ENCODE results near the gene SLC9A9. TPM values are rescaled to one million over a fixed set of nuclear protein-coding genes. Genes with fewer than 3 reads are reported as not detected.

Gene SLC9A9
- total and polyA plus RNA-seq, 8 donors: 0.58 to 29.7 (median 14.0) TPM

DNA sequence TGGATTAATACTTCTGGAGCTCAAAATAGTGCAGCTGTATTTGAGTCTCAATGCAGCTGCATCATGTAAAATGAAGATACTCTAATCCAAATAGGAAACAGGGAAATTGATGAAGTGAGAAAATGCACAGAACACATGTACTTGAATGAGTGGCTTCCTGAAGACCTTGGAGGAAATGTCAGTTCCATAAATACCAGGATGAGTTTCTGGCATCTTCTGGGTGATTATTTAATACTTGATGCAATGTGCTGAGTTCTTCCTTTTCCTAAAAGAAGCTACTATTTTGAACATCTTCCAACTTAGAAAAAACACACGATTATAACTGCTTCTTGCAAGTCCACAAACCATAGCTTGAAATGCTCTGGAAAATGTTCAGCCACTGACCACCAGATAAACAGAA lies 162.8 kb downstream of the SLC9A9 start:
- intact Hi-C loops (cut with DNase I; ENCODE audit: low total_unique reads): no loop called here
- H3K36me3 ChIP-seq: no peaks in the 10 kb centered on the region
- no peaks in the 10 kb centered on the region for H3K4me1 ChIP-seq
- DNase-seq: peak in 1 of 2 donors; percentile 13
- H3K4me3 ChIP-seq: no peak overlapping the region
- 43 to 60% (median 54%) methylated on average over 1 of the region's 1 CpG for WGBS, 5 donors
- H3K27ac ChIP-seq: no peak overlapping the region
- TF ChIP-seq POLR2AphosphoS5 (IDR thresholded peaks at IDR 0.05) (no peak), EP300 (IDR thresholded peaks at IDR 0.05) (no peak), POLR2A (IDR thresholded peaks at IDR 0.05) (no peak)
- TF ChIP-seq, protein P1, sequence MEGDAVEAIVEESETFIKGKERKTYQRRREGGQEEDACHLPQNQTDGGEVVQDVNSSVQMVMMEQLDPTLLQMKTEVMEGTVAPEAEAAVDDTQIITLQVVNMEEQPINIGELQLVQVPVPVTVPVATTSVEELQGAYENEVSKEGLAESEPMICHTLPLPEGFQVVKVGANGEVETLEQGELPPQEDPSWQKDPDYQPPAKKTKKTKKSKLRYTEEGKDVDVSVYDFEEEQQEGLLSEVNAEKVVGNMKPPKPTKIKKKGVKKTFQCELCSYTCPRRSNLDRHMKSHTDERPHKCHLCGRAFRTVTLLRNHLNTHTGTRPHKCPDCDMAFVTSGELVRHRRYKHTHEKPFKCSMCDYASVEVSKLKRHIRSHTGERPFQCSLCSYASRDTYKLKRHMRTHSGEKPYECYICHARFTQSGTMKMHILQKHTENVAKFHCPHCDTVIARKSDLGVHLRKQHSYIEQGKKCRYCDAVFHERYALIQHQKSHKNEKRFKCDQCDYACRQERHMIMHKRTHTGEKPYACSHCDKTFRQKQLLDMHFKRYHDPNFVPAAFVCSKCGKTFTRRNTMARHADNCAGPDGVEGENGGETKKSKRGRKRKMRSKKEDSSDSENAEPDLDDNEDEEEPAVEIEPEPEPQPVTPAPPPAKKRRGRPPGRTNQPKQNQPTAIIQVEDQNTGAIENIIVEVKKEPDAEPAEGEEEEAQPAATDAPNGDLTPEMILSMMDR (IDR thresholded peaks at IDR 0.05): no peak
- H3K27me3 ChIP-seq: no peaks in the 10 kb centered on the region
- H3K9me3 ChIP-seq: no peaks in the 10 kb centered on the region

DNA sequence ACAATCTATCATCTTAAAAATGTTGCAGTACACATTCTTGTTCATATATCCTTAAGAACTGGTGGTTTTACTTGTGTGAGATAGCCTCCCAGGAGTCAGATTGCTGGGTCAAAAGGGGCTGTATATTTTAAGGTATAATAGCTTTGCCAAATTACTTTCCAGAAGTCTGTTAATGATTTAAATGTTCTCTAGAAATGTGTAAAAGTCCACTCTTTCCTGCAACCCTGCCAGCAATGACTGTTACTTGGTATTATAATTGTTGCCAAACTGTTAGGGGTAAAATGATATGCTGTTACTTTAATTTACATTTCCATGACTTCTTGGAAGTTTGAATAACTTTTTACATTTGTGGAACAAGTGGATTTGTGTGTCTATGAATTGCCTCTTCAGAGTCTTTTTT lies 170.8 kb downstream of the SLC9A9 start:
- no peaks in the 10 kb centered on the region for H3K27me3 ChIP-seq
- intact Hi-C loops (cut with DNase I; ENCODE audit: low total_unique reads): no loop called here
- DNase-seq: no peak
- TF ChIP-seq, protein P1 (IDR thresholded peaks at IDR 0.05): no peak
- TF ChIP-seq EP300 (IDR thresholded peaks at IDR 0.05): no peak
- TF ChIP-seq POLR2AphosphoS5 (IDR thresholded peaks at IDR 0.05): no peak
- TF ChIP-seq POLR2A (IDR thresholded peaks at IDR 0.05): no peak
- no peaks in the 10 kb centered on the region for H3K9me3 ChIP-seq
- peaks cover 0 to 8% (median 4%) of the 10 kb centered on the region in 4 donors for H3K4me1 ChIP-seq
- H3K4me3 ChIP-seq: no peak overlapping the region
- H3K27ac ChIP-seq: no peak overlapping the region
- no peaks in the 10 kb centered on the region for H3K36me3 ChIP-seq

DNA sequence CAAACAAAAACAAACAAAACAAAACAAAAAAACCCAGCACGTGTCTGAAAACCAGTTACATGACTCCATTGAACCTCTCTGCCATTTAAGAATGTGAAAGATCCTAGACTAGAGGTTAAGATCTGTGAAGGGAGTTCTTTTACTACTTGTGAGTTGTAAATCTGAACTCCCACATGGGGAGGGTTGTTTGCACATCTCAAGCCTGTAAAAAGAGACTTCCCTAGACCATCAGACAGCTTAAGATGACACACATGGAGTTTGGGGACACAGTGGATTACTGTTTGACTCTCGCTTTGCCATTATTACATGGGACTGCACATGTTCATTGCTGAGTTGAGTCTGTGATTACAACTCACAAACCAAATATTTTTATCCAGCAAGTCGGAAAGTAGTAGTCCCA lies 171.5 kb downstream of the SLC9A9 start:
- no peak for DNase-seq
- TF ChIP-seq POLR2A (IDR thresholded peaks at IDR 0.05) (no peak), EP300 (IDR thresholded peaks at IDR 0.05) (no peak), POLR2AphosphoS5 (IDR thresholded peaks at IDR 0.05) (no peak)
- TF ChIP-seq, protein P1 (IDR thresholded peaks at IDR 0.05): no peak
- WGBS, 5 donors: 56 to 63% (median 59%) methylated on average over 3 of the region's 3 CpGs
- Histone ChIP-seq H3K4me3 (no peak overlapping the region), H3K9me3 (no peaks in the 10 kb centered on the region), H3K36me3 (no peaks in the 10 kb centered on the region), H3K27ac (no peak overlapping the region), H3K4me1 (peaks cover 0 to 8% (median 4%) of the 10 kb centered on the region in 4 donors), H3K27me3 (no peaks in the 10 kb centered on the region)
- intact Hi-C loops (cut with DNase I; ENCODE audit: low total_unique reads): no loop called here

DNA sequence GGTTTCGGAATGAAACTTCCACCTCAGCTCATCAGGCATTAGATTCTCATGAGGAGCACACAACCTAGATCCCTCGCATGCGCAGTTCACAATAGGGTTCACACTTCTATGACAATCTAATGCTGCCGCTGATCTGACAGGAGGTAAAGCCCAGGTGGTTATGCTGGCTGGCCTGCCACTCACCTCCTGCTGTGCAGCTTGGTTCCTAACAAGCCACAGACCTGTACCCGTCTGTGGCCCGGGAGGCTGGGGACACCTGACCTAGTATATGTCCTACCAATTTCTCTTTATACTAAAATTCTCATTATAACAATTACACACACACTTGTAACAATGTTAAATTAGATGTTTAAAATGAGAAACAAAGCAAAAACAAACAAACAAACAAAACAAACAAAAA lies 172.2 kb downstream of the SLC9A9 start:
- intact Hi-C loops (cut with DNase I; ENCODE audit: low total_unique reads): no loop called here
- Histone ChIP-seq H3K4me1 (peaks cover 0 to 8% (median 4%) of the 10 kb centered on the region in 4 donors), H3K9me3 (no peaks in the 10 kb centered on the region), H3K36me3 (no peaks in the 10 kb centered on the region), H3K4me3 (no peak overlapping the region), H3K27me3 (no peaks in the 10 kb centered on the region), H3K27ac (no peak overlapping the region)
- WGBS, 5 donors: 88 to 95% (median 90%) methylated on average over 6 of the region's 6 CpGs
- no peak for DNase-seq
- TF ChIP-seq POLR2AphosphoS5 (IDR thresholded peaks at IDR 0.05): no peak
- TF ChIP-seq, protein P1 (IDR thresholded peaks at IDR 0.05): no peak
- no peak for TF ChIP-seq POLR2A (IDR thresholded peaks at IDR 0.05)
- TF ChIP-seq EP300 (IDR thresholded peaks at IDR 0.05): no peak
